GM11168 (cell line): ENCODE results near the gene SPRR2G.
"Not testable (repeated sequence)": the region's sequence is repeated elsewhere in the genome, so short reads cannot be mapped to it uniquely, and the experiment has no call there.

Experiments used
- in situ Hi-C: fragments of 300-500 bp; cut with MboI; formaldehyde crosslinking; loops from one replicate; pipeline ENCODE4 v1.12.0; 2022; ENCODE audit warnings: low sequenced_read_pairs; ENCODE audit not compliant: unreplicated experiment

Gene SPRR2G

DNA sequence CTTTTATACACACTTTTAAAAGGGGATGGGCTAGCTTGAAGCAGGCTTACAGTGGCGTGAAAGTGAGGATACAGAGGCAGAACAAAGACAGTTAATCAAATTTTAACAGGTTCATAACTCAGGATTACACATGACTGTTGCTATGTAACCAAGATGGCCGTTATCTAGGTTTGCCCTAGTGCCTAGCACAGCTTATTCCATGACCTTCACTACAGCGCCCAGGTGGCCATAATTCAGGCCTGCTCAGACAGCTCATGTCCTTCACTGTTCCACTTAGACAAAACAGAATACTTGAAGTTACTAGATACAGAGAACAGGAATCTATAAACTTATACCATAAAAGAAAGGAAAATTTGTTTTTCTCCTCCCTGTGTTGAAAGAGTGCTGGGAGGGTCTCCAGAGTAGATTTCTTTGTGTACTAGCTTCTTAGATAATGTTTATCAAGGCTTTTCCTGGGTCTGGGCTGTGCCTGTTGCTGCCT, 31.2 kb downstream of the SPRR2G start:
- in situ Hi-C loops = no loop called here

DNA sequence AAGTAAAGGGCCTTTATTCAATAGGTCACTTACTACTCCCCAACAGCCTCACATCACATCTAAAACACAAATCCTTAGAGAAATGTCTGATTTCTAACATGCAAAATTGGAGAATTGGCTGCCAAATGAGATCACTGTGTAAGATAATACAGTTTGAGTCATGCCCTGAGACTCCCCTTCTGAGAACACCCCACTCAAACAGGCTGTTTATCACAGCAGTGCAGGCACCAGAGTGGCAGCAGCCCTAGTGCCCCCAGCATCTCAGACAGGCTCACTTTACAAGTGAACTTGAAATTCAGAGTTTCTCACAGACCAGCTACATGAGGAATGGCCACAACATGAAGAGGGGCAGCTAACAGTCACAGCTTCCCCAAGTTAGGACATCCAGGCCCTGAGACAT, 35.4 kb downstream of the SPRR2G start:
- in situ Hi-C loops = not testable (repeated sequence)

DNA sequence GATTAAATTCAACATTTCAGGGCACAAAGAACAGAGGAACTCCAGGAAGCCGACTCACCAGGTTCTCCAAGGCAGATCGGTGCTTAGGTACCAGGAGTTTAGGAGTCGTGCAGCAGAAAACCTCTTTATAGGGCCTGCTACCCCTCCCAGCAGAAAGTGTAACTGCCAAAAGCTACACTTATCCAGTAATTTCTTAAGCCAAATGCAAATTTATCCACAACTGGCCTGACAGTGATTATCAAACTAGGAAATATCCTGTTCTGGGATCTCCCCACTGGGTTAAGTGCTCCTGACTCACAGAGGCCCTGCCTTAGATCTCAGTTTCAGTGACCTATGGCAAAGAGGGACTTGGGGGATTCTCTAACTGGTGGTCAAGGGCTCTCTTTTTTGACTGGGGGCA, 37.3 kb downstream of the SPRR2G start, which contains the start of gene SPRR2F:
Gene SPRR2F (minus strand): TSS at position 101 of the 400 bp plus-strand sequence. CDS start 783 bp downstream, outside the sequence.
- in situ Hi-C loops = no loop called here

DNA sequence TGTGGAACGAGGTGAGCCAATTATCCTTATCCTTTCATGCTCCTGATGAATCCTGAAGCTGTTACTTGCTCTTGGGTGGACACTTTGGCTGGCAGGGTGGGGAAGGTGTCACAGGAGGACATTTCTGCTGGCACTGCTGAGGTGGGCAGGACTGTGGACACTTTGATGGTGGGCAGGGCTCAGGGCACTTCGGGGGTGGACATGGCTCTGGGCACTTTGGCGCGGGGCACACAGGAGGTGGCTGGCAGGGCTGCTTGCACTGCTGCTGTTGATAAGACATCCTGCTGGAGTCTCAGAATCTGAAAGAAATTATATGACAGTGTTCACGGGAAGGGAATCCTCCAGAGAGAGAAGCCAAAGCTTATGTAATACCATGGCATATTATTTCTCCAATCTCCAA, 38.2 kb downstream of the SPRR2G start:
- in situ Hi-C loops = not testable (repeated sequence)

DNA sequence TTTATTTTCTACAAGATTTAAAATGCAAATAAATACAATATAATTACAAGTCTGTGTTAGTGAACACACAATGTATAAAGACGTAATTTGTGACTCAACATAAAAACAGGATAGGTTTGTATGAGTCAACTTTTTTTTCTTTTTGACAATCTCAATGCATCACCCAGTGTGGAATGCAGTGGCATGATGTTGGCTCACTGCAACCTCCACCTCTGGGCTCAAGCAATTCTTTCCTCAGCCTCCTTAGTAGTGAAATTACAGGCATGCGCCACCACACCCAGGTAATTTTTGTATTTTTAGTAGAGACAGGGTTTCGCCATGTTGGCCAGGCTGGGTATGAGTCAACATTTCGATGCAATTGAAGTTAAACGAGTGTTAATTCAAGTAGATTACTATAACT, 50.4 kb downstream of the SPRR2G start:
- in situ Hi-C loops = no loop called here
